Naive thymus-derived CD4-positive, alpha-beta T cell (primary cell): ENCODE results near the gene ZNF778. TPM values are rescaled to one million over a fixed set of nuclear protein-coding genes. Genes with fewer than 3 reads are reported as not detected.

Source experiments
- ATAC-seq: fragments of 150-1000 bp; cut with Tn5 transposase; 2 replicates; pipeline ENCODE4 v1.10.0; 2021; ENCODE audit warnings: mild to moderate bottlenecking, moderate library complexity
- CTCF ChIA-PET: fragments of 350-600 bp; sonication (Branson Sonifier 250); formaldehyde crosslinking; loops from one replicate; lab custom pipeline; 2021; ENCODE audit warnings: antibody characterized with exemption; lab: Charles Lee
- POLR2A ChIA-PET: fragments of 350-600 bp; sonication (Branson Sonifier 250); formaldehyde crosslinking; loops from one replicate; lab custom pipeline; 2021; ENCODE audit warnings: antibody characterized with exemption, inconsistent platforms; lab: Charles Lee
- DNase-seq, 9 donors: peaks; one replicate each; pipeline versions ENCODE4 v3.0.0 to v3.0.0-alpha.2; 2020 to 2022; ENCODE audit warnings: mixed read lengths in 1 of 9
- H3K27ac ChIP-seq: one replicate; pipeline ENCODE4 v1.7.0; 2013; ENCODE audit warnings: mild to moderate bottlenecking, low read depth, low read length, moderate library complexity
- H3K27me3 ChIP-seq, 2 donors: one replicate each; pipeline ENCODE4 v1.7.0; 2013; ENCODE audit warnings: low read length in 2 of 2, mild to moderate bottlenecking in 2 of 2, moderate library complexity in 2 of 2; ENCODE audit not compliant: control insufficient read depth in 2 of 2, insufficient read depth in 2 of 2
- H3K36me3 ChIP-seq, 3 experiments: 1 replicate in 2 of 3; 2 replicates in 1 of 3; pipeline ENCODE4 v1.7.0; 2013; ENCODE audit warnings: low read length in 3 of 3, mild to moderate bottlenecking in 3 of 3, moderate library complexity in 1 of 3; ENCODE audit not compliant: insufficient read depth in 3 of 3, control insufficient read depth in 2 of 3
- H3K4me1 ChIP-seq, 2 donors: one replicate each; pipeline ENCODE4 v1.7.0; 2013; ENCODE audit warnings: low read length in 2 of 2, mild to moderate bottlenecking in 2 of 2, moderate library complexity in 1 of 2; ENCODE audit not compliant: control insufficient read depth in 2 of 2, insufficient read depth in 2 of 2
- H3K4me3 ChIP-seq: 2 replicates; pipeline ENCODE4 v1.7.0; 2013; ENCODE audit warnings: mild to moderate bottlenecking, low read length
- H3K9me3 ChIP-seq, 3 experiments: 1 replicate in 2 of 3; 2 replicates in 1 of 3; pipeline ENCODE4 v1.7.0; 2013; ENCODE audit warnings: low read length in 3 of 3; ENCODE audit not compliant: control insufficient read depth in 2 of 3
- H3K27ac Mint-ChIP-seq, 9 donors: one replicate each; pipeline ENCODE4 v1.8.0; 2020 to 2022; ENCODE audit warnings: mixed read lengths in 9 of 9, mild to moderate bottlenecking in 8 of 9, moderate library complexity in 5 of 9, inconsistent platforms in 2 of 9
- H3K27me3 Mint-ChIP-seq, 5 donors: one replicate each; pipeline ENCODE4 v1.8.0; 2021 to 2022; ENCODE audit warnings: mixed read lengths in 5 of 5, mild to moderate bottlenecking in 1 of 5
- H3K36me3 Mint-ChIP-seq, 5 donors: one replicate each; pipeline ENCODE4 v1.8.0; 2020 to 2022; ENCODE audit warnings: mixed read lengths in 5 of 5, mild to moderate bottlenecking in 3 of 5, inconsistent platforms in 1 of 5
- H3K4me1 Mint-ChIP-seq, 7 donors: one replicate each; pipeline ENCODE4 v1.8.0; 2020 to 2022; ENCODE audit warnings: mixed read lengths in 7 of 7, mild to moderate bottlenecking in 3 of 7, inconsistent platforms in 1 of 7
- H3K4me3 Mint-ChIP-seq, 10 donors: one replicate each; pipeline ENCODE4 v1.8.0; 2020 to 2022; ENCODE audit warnings: mild to moderate bottlenecking in 10 of 10, mixed read lengths in 10 of 10, moderate library complexity in 6 of 10, inconsistent platforms in 2 of 10
- H3K9me3 Mint-ChIP-seq, 11 donors: one replicate each; pipeline ENCODE4 v1.8.0; 2020 to 2022; ENCODE audit warnings: mixed read lengths in 11 of 11, mild to moderate bottlenecking in 4 of 11, inconsistent platforms in 1 of 11, moderate library complexity in 1 of 11
- intact Hi-C, 2 donors: fragments of 100-400 bp; cut with micrococcal nuclease; formaldehyde crosslinking; loops; one replicate each; pipeline ENCODE4 v1.15.1; 2023
- polyA plus RNA-seq, 2 donors: library from polyadenylated mRNA; unstranded; fragments of 300-500 nt; fragmentation: Illumina TruSeq; gene quantifications; one replicate each; pipeline ENCODE4 v1.2.3, GENCODE V29; 2021
- total RNA-seq, 6 experiments: library from RNA in 5 of 6; stranded (reverse) in 5 of 6; gene quantifications; 1 replicate in 5 of 6; 2 replicates in 1 of 6; pipeline ENCODE4 v1.2.3 and lab custom pipeline; 2021 to 2026

ZNF778 gene
- total and polyA plus RNA-seq, 7 experiments from 2014 or later: 4.0 to 13.5 (median 6.5) TPM

GRCh38 chr16:89224665-89225064 is 7.2 kb downstream of the ZNF778 start:
- Histone ChIP-seq H3K36me3 (peaks cover 24 to 76% (median 31%) of the 10 kb centered on the region in 3 experiments), H3K27ac (no peak overlapping the region), H3K4me3 (no peak overlapping the region), H3K9me3 (peaks cover 0 to 27% (median 21%) of the 10 kb centered on the region in 3 experiments), H3K4me1 (no peaks in the 10 kb centered on the region), H3K27me3 (no peaks in the 10 kb centered on the region)
- Mint-ChIP-seq H3K9me3 (peaks cover 0 to 36% (median 20%) of the 10 kb centered on the region in 11 donors), H3K36me3 (peaks cover 32 to 69% (median 66%) of the 10 kb centered on the region in 5 donors), H3K4me3 (no peak overlapping the region), H3K4me1 (peaks cover 4 to 9% (median 5%) of the 10 kb centered on the region in 7 donors), H3K27me3 (no peaks in the 10 kb centered on the region), H3K27ac (peak overlapping the region in 2 of 9 donors; percentile 58 to 62)
- POLR2A ChIA-PET: no interaction called here
- DNase-seq (no peak), ATAC-seq (no peak)
- CTCF ChIA-PET: no interaction called here
- intact Hi-C loops: no loop called here

- ATAC-seq (no peak), DNase-seq (no peak)
- Histone ChIP-seq H3K27ac (no peak overlapping the region), H3K27me3 (no peaks in the 10 kb centered on the region), H3K4me3 (no peak overlapping the region), H3K4me1 (no peaks in the 10 kb centered on the region), H3K9me3 (peaks cover 0 to 35% (median 21%) of the 10 kb centered on the region in 3 experiments), H3K36me3 (peaks cover 12 to 72% (median 24%) of the 10 kb centered on the region in 3 experiments)
- Mint-ChIP-seq H3K4me3 (no peak overlapping the region), H3K27ac (no peak overlapping the region), H3K4me1 (peaks cover 0 to 6% (median 0%) of the 10 kb centered on the region in 7 donors), H3K36me3 (peaks cover 34 to 86% (median 64%) of the 10 kb centered on the region in 5 donors), H3K9me3 (peaks cover 0 to 44% (median 24%) of the 10 kb centered on the region in 11 donors), H3K27me3 (no peaks in the 10 kb centered on the region)
- POLR2A ChIA-PET: no interaction called here
- intact Hi-C loops: no loop called here
- CTCF ChIA-PET: no interaction called here
These were observed 12.8 kb downstream of the ZNF778 start for GRCh38 chr16:89230255-89230654.

GRCh38 chr16:89232107-89232506 is 14.6 kb downstream of the ZNF778 start:
- Mint-ChIP-seq H3K27ac (peak overlapping the region in 1 of 9 donors; percentile 26), H3K27me3 (no peaks in the 10 kb centered on the region), H3K4me1 (peaks cover 0 to 6% (median 0%) of the 10 kb centered on the region in 7 donors), H3K4me3 (no peak overlapping the region), H3K36me3 (peaks cover 21 to 71% (median 49%) of the 10 kb centered on the region in 5 donors), H3K9me3 (peaks cover 0 to 38% (median 12%) of the 10 kb centered on the region in 11 donors)
- peaks cover 0 to 56% (median 16%) of the 10 kb centered on the region in 3 experiments for H3K36me3 ChIP-seq
- H3K27me3 ChIP-seq: no peaks in the 10 kb centered on the region
- H3K4me1 ChIP-seq: no peaks in the 10 kb centered on the region
- no peak overlapping the region for H3K27ac ChIP-seq
- DNase-seq (no peak), ATAC-seq (no peak)
- peaks cover 0 to 28% (median 19%) of the 10 kb centered on the region in 3 experiments for H3K9me3 ChIP-seq
- CTCF ChIA-PET: no interaction called here
- no peak overlapping the region for H3K4me3 ChIP-seq
- POLR2A ChIA-PET: no interaction called here
- intact Hi-C loops: no loop called here

- peaks cover 0 to 23% (median 4%) of the 10 kb centered on the region in 11 donors for H3K9me3 Mint-ChIP-seq
- no peak overlapping the region for H3K27ac ChIP-seq
- ATAC-seq: peak; percentile 29
- H3K36me3 ChIP-seq: peaks cover 0 to 38% (median 6%) of the 10 kb centered on the region in 3 experiments
- POLR2A ChIA-PET: interaction anchor here (0.7 kb wide), 1 partner anchor 155 kb away, joined by 3 read pairs; no protein-coding TSS in a partner anchor
- intact Hi-C loops: no loop called here
- no peaks in the 10 kb centered on the region for H3K4me1 ChIP-seq
- H3K9me3 ChIP-seq: peaks cover 0 to 11% (median 4%) of the 10 kb centered on the region in 3 experiments
- CTCF ChIA-PET: no interaction called here
- H3K4me3 Mint-ChIP-seq: no peak overlapping the region
- DNase-seq: no peak
- no peaks in the 10 kb centered on the region for H3K27me3 Mint-ChIP-seq
- peak overlapping the region in 1 of 9 donors; percentile 56 for H3K27ac Mint-ChIP-seq
- no peaks in the 10 kb centered on the region for H3K27me3 ChIP-seq
- no peak overlapping the region for H3K4me3 ChIP-seq
- H3K4me1 Mint-ChIP-seq: peaks cover 0 to 6% (median 0%) of the 10 kb centered on the region in 7 donors
- peaks cover 13 to 53% (median 31%) of the 10 kb centered on the region in 5 donors for H3K36me3 Mint-ChIP-seq
These were observed 16.4 kb downstream of the ZNF778 start for GRCh38 chr16:89233678-89234490.

GRCh38 chr16:89237733-89238132 is 20.2 kb downstream of the ZNF778 start:
- DNase-seq (no peak), ATAC-seq (no peak)
- Histone ChIP-seq H3K4me3 (no peak overlapping the region), H3K36me3 (peaks cover 0 to 7% (median 0%) of the 10 kb centered on the region in 3 experiments), H3K27me3 (no peaks in the 10 kb centered on the region), H3K9me3 (no peaks in the 10 kb centered on the region), H3K4me1 (peaks cover 5% of the 10 kb centered on the region in 2 donors), H3K27ac (no peak overlapping the region)
- peaks cover 0 to 9% (median 0%) of the 10 kb centered on the region in 11 donors for H3K9me3 Mint-ChIP-seq
- intact Hi-C loops: no loop called here
- ChIA-PET CTCF (interaction anchor here (0.7 kb wide), 1 partner anchor 92 kb away, joined by 3 read pairs; no protein-coding TSS in a partner anchor), POLR2A (interaction anchor here (0.7 kb wide), 1 partner anchor 166 kb away, joined by 3 read pairs; no protein-coding TSS in a partner anchor)
- H3K4me1 Mint-ChIP-seq: peaks cover 0 to 16% (median 10%) of the 10 kb centered on the region in 7 donors
- H3K27ac Mint-ChIP-seq: no peak overlapping the region
- H3K27me3 Mint-ChIP-seq: no peaks in the 10 kb centered on the region
- peaks cover 6 to 23% (median 11%) of the 10 kb centered on the region in 5 donors for H3K36me3 Mint-ChIP-seq
- H3K4me3 Mint-ChIP-seq: peak overlapping the region in 2 of 10 donors; percentile 21 to 45

- Mint-ChIP-seq H3K36me3 (peaks cover 0 to 3% (median 0%) of the 10 kb centered on the region in 5 donors), H3K4me1 (peaks cover 0 to 31% (median 18%) of the 10 kb centered on the region in 7 donors), H3K27me3 (no peaks in the 10 kb centered on the region), H3K27ac (peak overlapping the region; percentile 94 to 100 (median 99)), H3K9me3 (peaks cover 0 to 2% (median 0%) of the 10 kb centered on the region in 11 donors), H3K4me3 (peak overlapping the region; percentile 83 to 100 (median 96))
- intact Hi-C loops: loop anchor here (1.0 to 10.0 kb wide), 15 partner anchors 24 to 787 kb away; partner anchors contain the start of genes ANKRD11 (in 2 of the 2), RPL13 (in 2 of the 2), ZNF778 (in 2 of the 2) and CDH15 (in 1 of the 2)
- H3K9me3 ChIP-seq: no peaks in the 10 kb centered on the region
- peak overlapping the region; percentile 68 for H3K4me3 ChIP-seq
- H3K4me1 ChIP-seq: peaks cover 5 to 6% of the 10 kb centered on the region in 2 donors
- ATAC-seq (peak; percentile 86), DNase-seq (peak; percentile 75 to 95 (median 93))
- H3K36me3 ChIP-seq: no peaks in the 10 kb centered on the region
- ChIA-PET CTCF (interaction anchor here (0.9 to 1.4 kb wide), 6 partner anchors 24 to 424 kb away, joined by 3 to 10 read pairs (median 4); partner anchors contain the start of genes SPG7 and ZNF778), POLR2A (interaction anchor here (0.6 to 2.6 kb wide), 16 partner anchors 15 to 417 kb away, joined by 3 to 9 read pairs (median 3); partner anchors contain the start of genes CHMP1A, SPATA33, SPG7 and ZNF778)
- H3K27me3 ChIP-seq: no peaks in the 10 kb centered on the region
- H3K27ac ChIP-seq: peak overlapping the region; percentile 91
These were observed 23.9 kb downstream of the ZNF778 start for GRCh38 chr16:89241187-89242007.
